Right atrium auricular region (tissue), 2 donors: ENCODE measurements around the gene LAMC3. TPM values are rescaled to one million over a fixed set of nuclear protein-coding genes. Genes with fewer than 3 reads are reported as not detected.

ENCODE experiments used
- DNase-seq: peaks from one replicate; pipeline ENCODE4 v3.0.0-alpha.2; 2019; ENCODE audit warnings: low spot score
- H3K27ac ChIP-seq, 2 donors: fragments of 200-600 bp; sonication (generic); 1 replicate in 1 of 2; 2 replicates in 1 of 2; pipeline ENCODE4 v1.5.1; 2016 to 2019
- H3K27me3 ChIP-seq, 2 donors: fragments of 200-600 bp; sonication (generic); one replicate each; pipeline versions ENCODE4 v1.5.1 to v1.6.0; 2017 to 2019
- H3K36me3 ChIP-seq: fragments of 200-600 bp; sonication (generic); one replicate; pipeline ENCODE4 v1.5.1; 2016
- H3K4me1 ChIP-seq, 2 donors: fragments of 200-600 bp; sonication (generic); one replicate each; pipeline versions ENCODE4 v1.5.1 to v1.6.0; 2017 to 2019
- H3K4me3 ChIP-seq, 2 donors: fragments of 200-600 bp; sonication (generic); 1 replicate in 1 of 2; 2 replicates in 1 of 2; pipeline ENCODE4 v1.5.1; 2017 to 2019; ENCODE audit warnings: mild to moderate bottlenecking in 1 of 2, moderate library complexity in 1 of 2
- H3K9me3 ChIP-seq, 2 donors: fragments of 200-600 bp; sonication (generic); one replicate each; pipeline ENCODE4 v1.5.1; 2019
- total RNA-seq, 2 donors: library from RNA; depleted of rRNA; stranded (reverse); fragments of >200 nt; gene quantifications; one replicate each; pipeline ENCODE4 v1.1.0, GENCODE V29; 2016
- TF ChIP-seq, protein P1 (sequence below), 2 donors: fragments of 200-600 bp; sonication (generic); IDR thresholded peaks; one replicate each; pipeline ENCODE4 v1.5.1; 2019; ENCODE audit warnings: antibody characterized with exemption in 2 of 2

The LAMC3 gene
- total RNA-seq, 2 donors from 2014 or later = 0.56 to 1.6 TPM

DNA sequence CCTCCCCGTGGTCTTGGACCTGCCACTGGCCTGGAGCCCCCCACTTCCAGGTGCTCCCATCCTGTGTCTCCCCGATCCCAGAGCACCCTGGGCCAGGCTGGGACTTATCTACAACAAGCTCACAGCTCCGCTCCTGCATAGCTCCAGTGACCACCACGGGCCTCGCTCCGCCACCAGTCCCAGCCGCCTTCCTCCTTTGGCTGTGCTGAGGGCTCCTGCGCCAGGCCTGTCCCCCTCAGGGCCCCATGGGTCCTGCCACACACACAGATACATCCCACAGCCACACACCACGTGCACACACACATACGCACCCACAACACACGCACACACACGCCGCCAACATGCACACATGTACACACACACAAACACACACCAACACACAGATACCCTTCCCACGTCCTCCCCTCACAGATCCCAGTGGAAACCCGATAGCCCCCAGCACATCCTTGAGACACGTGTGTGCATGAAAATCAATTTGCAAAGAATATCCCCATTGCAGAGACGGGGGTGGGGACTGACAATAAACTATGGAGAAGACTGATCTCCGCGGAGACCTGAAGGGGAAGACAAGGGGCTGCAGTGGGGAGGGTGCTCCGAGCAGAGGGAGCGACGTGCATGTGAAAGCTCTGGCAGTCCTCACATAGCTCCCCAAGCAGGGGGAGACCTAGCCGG lies 18.5 kb upstream of the LAMC3 start:
- TF ChIP-seq, protein P1, sequence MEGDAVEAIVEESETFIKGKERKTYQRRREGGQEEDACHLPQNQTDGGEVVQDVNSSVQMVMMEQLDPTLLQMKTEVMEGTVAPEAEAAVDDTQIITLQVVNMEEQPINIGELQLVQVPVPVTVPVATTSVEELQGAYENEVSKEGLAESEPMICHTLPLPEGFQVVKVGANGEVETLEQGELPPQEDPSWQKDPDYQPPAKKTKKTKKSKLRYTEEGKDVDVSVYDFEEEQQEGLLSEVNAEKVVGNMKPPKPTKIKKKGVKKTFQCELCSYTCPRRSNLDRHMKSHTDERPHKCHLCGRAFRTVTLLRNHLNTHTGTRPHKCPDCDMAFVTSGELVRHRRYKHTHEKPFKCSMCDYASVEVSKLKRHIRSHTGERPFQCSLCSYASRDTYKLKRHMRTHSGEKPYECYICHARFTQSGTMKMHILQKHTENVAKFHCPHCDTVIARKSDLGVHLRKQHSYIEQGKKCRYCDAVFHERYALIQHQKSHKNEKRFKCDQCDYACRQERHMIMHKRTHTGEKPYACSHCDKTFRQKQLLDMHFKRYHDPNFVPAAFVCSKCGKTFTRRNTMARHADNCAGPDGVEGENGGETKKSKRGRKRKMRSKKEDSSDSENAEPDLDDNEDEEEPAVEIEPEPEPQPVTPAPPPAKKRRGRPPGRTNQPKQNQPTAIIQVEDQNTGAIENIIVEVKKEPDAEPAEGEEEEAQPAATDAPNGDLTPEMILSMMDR (IDR thresholded peaks at IDR 0.05) = no peak
- no peak for DNase-seq
- Histone ChIP-seq H3K4me1 (peaks cover 0 to under 1% of the 10 kb centered on the region in 2 donors), H3K36me3 (no peaks in the 10 kb centered on the region), H3K9me3 (no peaks in the 10 kb centered on the region), H3K4me3 (no peak overlapping the region), H3K27me3 (no peaks in the 10 kb centered on the region), H3K27ac (no peak overlapping the region)

DNA sequence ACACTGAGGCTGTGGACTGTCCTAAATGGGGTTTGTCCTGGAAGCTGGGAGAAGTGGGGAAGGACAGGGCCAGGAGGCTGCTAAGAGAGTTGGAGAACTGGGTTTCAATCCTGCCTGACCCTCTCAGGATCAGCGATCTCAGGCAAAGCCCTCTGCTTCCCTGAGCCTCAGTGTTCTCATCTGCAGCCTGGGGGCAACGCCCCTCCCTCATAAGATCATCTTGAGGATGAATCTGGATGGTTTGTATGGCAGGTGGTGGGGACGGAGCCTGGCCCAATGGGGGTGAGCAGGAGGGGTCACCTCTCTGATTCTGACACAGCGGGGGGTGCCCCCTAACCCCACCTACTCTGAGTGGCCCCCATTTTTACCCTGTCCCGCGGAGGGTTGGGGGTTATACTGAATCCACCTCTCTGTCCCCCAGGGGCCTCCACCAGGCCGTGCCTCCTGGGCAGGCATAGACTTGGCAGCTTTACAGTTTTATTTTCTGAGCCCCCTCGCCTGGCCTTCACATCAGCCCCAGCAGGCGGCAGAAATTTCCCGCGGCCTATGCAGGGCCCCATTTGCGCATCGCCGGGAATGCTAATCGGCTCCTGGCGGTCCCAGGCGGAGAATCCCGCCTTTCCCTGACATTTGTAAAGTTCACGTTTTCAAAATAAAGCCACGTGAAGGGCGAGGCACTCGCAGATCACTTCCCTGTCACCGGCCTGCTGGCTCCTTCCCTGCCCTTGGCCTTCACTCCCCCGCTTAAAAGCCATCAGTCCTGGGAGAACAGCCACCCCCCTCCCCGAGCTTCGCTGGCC lies 17.8 kb upstream of the LAMC3 start:
- H3K27ac ChIP-seq = no peak overlapping the region
- no peak for DNase-seq
- H3K27me3 ChIP-seq = no peaks in the 10 kb centered on the region
- H3K36me3 ChIP-seq = no peaks in the 10 kb centered on the region
- H3K9me3 ChIP-seq = no peaks in the 10 kb centered on the region
- TF ChIP-seq, protein P1 (IDR thresholded peaks at IDR 0.05) = no peak
- H3K4me3 ChIP-seq = no peak overlapping the region
- H3K4me1 ChIP-seq = peaks cover 0 to 5% of the 10 kb centered on the region in 2 donors

DNA sequence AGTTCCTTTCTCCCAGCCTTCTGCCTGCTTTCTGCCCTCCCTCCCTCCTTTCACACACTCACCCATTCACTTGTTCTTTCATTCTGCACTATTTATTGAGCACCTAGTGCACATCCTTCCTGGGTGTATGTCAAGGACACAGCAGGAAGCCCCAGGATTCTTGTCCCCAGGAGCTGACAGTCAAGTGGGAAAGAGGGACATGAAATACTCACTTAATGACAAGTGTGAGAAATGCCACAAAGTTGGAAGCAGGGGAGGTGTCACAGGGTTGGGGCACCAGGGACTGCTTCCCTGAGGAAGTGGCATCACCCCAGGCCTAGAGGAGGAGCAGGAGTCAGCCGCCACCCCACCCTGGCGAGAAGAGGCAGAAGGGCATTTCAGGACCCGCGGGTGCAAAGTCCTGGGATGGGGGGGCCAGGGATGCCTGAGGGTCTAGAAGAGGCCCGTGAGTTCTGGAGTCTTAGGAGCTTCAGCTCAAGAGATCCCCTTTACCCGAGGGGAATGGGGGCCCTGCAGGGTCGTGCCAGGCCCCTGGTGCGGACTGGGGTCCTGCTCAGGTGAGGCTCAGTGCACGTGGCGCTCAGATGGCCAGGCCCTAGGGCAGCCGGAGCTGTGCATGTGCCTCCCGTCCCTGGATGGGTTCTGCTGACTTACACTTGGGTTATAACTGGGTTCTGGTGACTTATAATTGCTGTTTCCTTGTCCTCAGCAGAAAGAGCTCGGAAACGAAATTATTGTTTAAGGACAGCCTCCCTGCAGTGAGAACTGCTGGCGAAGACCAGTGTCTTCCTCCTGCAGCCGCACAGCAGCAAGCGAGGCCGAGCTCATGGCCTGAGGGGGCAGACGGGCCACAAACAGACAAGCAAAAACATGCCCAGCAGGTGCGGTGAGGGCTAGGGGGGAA lies 16.9 kb upstream of the LAMC3 start:
- H3K27me3 ChIP-seq = no peaks in the 10 kb centered on the region
- H3K27ac ChIP-seq = no peak overlapping the region
- no peaks in the 10 kb centered on the region for H3K36me3 ChIP-seq
- no peak overlapping the region for H3K4me3 ChIP-seq
- H3K9me3 ChIP-seq = no peaks in the 10 kb centered on the region
- H3K4me1 ChIP-seq = peaks cover 0 to 5% of the 10 kb centered on the region in 2 donors
- no peak for DNase-seq
- TF ChIP-seq, protein P1 (IDR thresholded peaks at IDR 0.05) = no peak

DNA sequence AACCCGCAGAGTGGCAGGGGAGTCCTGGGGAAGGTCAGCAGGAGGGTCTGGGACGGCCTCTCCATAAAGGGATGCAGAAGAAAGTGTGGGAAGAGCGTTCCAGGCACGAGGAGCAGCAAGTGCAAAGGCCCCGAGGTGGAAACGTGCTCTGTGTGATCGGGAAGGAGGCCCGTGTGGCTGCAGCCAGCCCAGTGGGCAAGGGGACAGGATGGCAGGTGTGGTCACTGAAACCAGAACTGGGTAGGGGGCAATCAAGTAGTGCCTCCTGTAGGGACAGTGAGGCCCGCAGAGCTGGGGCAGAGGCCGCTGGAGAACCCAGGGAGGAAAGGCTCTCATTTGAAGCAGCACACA lies 16.3 kb upstream of the LAMC3 start:
- H3K27ac ChIP-seq = no peak overlapping the region
- H3K27me3 ChIP-seq = no peaks in the 10 kb centered on the region
- no peaks in the 10 kb centered on the region for H3K9me3 ChIP-seq
- DNase-seq = no peak
- peaks cover 0 to 5% of the 10 kb centered on the region in 2 donors for H3K4me1 ChIP-seq
- no peak overlapping the region for H3K4me3 ChIP-seq
- no peaks in the 10 kb centered on the region for H3K36me3 ChIP-seq
- TF ChIP-seq, protein P1 (IDR thresholded peaks at IDR 0.05) = no peak

DNA sequence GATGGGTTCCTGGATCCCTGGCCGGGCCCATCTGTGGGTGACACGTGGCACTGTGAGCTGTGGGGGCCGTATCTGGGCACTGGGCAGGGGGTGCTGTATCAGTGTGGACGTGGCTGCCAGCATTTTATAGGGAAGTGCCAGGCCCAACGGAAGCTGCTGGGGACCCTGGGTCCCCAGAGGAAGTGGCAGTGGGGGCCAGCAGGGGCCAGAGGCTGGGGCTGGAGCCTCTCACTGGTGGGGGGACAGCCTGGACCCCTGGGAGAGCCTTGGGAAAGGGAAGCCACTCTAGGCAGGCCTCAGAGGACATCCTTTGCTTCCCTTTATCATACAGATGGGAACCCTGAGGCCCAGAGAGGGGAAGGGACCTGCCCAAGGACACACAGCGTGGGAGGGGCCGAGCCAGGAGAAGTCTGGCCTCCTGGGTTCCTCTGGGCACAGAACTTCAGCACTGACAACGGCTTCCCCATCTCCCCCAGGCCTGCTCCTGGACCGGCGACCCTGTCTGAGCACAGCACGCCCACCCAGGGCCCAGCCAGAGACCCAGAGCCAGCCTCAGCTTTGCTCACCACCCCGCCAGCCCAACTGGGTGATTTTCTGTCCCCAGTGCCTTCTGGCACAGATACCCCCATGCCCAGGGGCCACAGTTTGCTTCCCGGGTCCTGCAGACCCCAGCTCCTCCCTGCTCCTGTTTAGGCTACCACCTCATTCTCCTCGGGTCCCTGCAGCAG lies 15.5 kb upstream of the LAMC3 start:
- DNase-seq = no peak
- no peak overlapping the region for H3K4me3 ChIP-seq
- H3K27me3 ChIP-seq = no peaks in the 10 kb centered on the region
- H3K27ac ChIP-seq = no peak overlapping the region
- H3K9me3 ChIP-seq = no peaks in the 10 kb centered on the region
- no peaks in the 10 kb centered on the region for H3K36me3 ChIP-seq
- TF ChIP-seq, protein P1 (IDR thresholded peaks at IDR 0.05) = no peak
- H3K4me1 ChIP-seq = peaks cover 0 to 5% of the 10 kb centered on the region in 2 donors
